ENCODE results near the gene NR1D1.

Gene NR1D1

DNA sequence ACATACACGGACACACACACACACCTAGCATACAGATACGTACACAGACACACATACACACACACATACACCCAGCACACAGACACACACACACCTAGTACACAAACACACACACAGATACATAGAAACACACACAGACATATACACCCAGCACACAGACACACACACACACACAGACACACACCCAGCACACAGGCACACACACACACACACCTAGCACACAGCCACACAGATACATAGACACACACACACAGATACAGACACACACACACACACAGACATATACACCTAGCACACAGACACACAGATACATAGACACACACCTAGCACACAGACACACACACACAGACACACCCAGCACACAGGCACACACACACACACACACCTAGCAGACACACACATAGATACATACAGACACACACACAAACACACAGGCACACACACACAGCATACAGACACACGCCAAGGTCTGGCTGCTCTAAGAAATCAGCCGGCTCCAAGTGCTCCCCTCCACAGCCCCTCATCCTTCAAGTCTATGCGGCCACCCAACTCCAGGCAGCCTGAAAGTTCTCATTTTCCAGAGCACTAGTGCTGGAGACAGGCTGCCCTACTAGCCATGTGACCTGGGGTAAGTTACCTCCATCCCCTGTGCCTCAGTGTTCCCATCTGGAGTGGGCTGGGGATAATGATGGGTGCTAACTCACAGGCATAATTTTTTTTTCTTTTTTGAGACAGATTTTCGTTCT is 13.2 kb downstream of the NR1D1 start:
- H3K9me2 ChIP-seq (replicated peaks; ENCODE audit: control insufficient read depth, low read length): no peaks in the 10 kb centered on the region

DNA sequence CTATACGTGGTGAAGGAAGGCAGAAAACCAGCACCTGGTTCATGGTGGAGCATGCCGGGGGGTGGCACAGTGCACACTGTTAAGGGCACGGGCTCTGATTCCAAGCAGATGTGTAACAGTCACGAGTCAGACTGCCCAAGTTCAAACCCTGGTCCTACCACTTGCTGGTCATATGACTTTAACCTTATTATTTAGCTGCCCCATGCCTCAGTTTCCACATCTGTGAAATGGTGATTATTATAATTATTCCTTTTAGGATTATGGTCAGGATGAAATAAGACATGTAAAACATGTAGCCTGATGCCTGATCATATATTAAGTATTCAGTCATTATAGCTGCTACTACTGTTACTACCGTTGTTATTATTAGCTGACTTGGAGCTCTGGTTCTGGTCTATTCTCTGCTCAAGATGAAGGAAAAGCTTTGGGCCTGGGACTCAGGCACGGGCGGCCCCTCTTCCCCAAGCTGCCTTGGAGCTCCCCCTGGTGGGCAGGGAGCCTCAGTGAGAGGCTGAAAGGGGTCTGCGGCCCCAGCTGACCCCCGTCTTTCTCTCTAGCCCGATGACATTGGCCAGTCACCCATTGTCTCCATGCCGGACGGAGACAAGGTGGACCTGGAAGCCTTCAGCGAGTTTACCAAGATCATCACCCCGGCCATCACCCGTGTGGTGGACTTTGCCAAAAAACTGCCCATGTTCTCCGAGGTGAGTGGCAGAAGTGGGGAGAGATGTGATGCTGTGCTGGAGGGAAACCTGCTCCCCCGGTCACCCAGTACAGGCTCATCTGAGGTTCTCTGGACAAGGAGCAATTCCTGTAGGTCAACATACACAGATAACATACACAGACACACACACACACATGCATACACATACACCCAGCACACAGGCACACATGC is 14.0 kb downstream of the NR1D1 start:
- no peaks in the 10 kb centered on the region for H3K9me2 ChIP-seq (replicated peaks; ENCODE audit: control insufficient read depth, low read length)
- H3K4me1 ChIP-seq (ENCODE audit: control insufficient read depth, low read length): no peaks in the 10 kb centered on the region
- no peak overlapping the region for H3K4me3 ChIP-seq (ENCODE audit: low read length)
- H3K9me3 ChIP-seq (ENCODE audit: control insufficient read depth, insufficient read depth, low read length): no peaks in the 10 kb centered on the region
- no peaks in the 10 kb centered on the region for H3K27me3 ChIP-seq (ENCODE audit: control insufficient read depth, low read length)
- H3F3A ChIP-seq (ENCODE audit: control insufficient read depth, insufficient read depth): no peaks in the 10 kb centered on the region
- H3K27ac ChIP-seq (ENCODE audit: low read depth, low read length): no peak overlapping the region
- TF ChIP-seq EZH2phosphoT487 (IDR thresholded peaks at IDR 0.05; ENCODE audit: borderline replicate concordance, low read length): no peak
- TF ChIP-seq, protein P1, sequence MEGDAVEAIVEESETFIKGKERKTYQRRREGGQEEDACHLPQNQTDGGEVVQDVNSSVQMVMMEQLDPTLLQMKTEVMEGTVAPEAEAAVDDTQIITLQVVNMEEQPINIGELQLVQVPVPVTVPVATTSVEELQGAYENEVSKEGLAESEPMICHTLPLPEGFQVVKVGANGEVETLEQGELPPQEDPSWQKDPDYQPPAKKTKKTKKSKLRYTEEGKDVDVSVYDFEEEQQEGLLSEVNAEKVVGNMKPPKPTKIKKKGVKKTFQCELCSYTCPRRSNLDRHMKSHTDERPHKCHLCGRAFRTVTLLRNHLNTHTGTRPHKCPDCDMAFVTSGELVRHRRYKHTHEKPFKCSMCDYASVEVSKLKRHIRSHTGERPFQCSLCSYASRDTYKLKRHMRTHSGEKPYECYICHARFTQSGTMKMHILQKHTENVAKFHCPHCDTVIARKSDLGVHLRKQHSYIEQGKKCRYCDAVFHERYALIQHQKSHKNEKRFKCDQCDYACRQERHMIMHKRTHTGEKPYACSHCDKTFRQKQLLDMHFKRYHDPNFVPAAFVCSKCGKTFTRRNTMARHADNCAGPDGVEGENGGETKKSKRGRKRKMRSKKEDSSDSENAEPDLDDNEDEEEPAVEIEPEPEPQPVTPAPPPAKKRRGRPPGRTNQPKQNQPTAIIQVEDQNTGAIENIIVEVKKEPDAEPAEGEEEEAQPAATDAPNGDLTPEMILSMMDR (IDR thresholded peaks at IDR 0.05; ENCODE audit: low read depth, low read length, poor library complexity, severe bottlenecking): peak; percentile 97
- no peaks in the 10 kb centered on the region for H3K36me3 ChIP-seq (ENCODE audit: control insufficient read depth, low read length)
- no peaks in the 10 kb centered on the region for H4K20me1 ChIP-seq (ENCODE audit: control insufficient read depth, insufficient read depth, low read depth, low read length)
- H3K79me2 ChIP-seq (ENCODE audit: control insufficient read depth, low read length): no peaks in the 10 kb centered on the region
- no peak overlapping the region for H3K4me2 ChIP-seq (ENCODE audit: low read length)

More for the DNA sequence above, 13.2 kb downstream of the NR1D1 start:
- no peak overlapping the region for H3K4me3 ChIP-seq (ENCODE audit: low read length)
- H4K20me1 ChIP-seq (ENCODE audit: control insufficient read depth, insufficient read depth, low read depth, low read length): no peaks in the 10 kb centered on the region
- no peak overlapping the region for H3K27ac ChIP-seq (ENCODE audit: low read depth, low read length)
- no peaks in the 10 kb centered on the region for H3K4me1 ChIP-seq (ENCODE audit: control insufficient read depth, low read length)
- no peaks in the 10 kb centered on the region for H3K36me3 ChIP-seq (ENCODE audit: control insufficient read depth, low read length)
- H3K9me3 ChIP-seq (ENCODE audit: control insufficient read depth, insufficient read depth, low read length): no peaks in the 10 kb centered on the region
- H3F3A ChIP-seq (ENCODE audit: control insufficient read depth, insufficient read depth): no peaks in the 10 kb centered on the region
- TF ChIP-seq, protein P1 (IDR thresholded peaks at IDR 0.05; ENCODE audit: low read depth, low read length, poor library complexity, severe bottlenecking): no peak
- no peak for TF ChIP-seq EZH2phosphoT487 (IDR thresholded peaks at IDR 0.05; ENCODE audit: borderline replicate concordance, low read length)
- no peak overlapping the region for H3K4me2 ChIP-seq (ENCODE audit: low read length)
- no peaks in the 10 kb centered on the region for H3K27me3 ChIP-seq (ENCODE audit: control insufficient read depth, low read length)
- no peaks in the 10 kb centered on the region for H3K79me2 ChIP-seq (ENCODE audit: control insufficient read depth, low read length)

- Histone ChIP-seq H3K4me2 (ENCODE audit: low read length) (no peak overlapping the region), H3K9me2 (replicated peaks; ENCODE audit: control insufficient read depth, low read length) (no peaks in the 10 kb centered on the region), H3K27ac (ENCODE audit: low read depth, low read length) (no peak overlapping the region), H3K36me3 (ENCODE audit: control insufficient read depth, low read length) (no peaks in the 10 kb centered on the region), H3K79me2 (ENCODE audit: control insufficient read depth, low read length) (no peaks in the 10 kb centered on the region), H4K20me1 (ENCODE audit: control insufficient read depth, insufficient read depth, low read depth, low read length) (no peaks in the 10 kb centered on the region), H3K9me3 (ENCODE audit: control insufficient read depth, insufficient read depth, low read length) (no peaks in the 10 kb centered on the region), H3K27me3 (ENCODE audit: control insufficient read depth, low read length) (no peaks in the 10 kb centered on the region), H3F3A (ENCODE audit: control insufficient read depth, insufficient read depth) (no peaks in the 10 kb centered on the region), H3K4me3 (ENCODE audit: low read length) (no peak overlapping the region), H3K4me1 (ENCODE audit: control insufficient read depth, low read length) (no peaks in the 10 kb centered on the region)
- TF ChIP-seq, protein P1 (IDR thresholded peaks at IDR 0.05; ENCODE audit: low read depth, low read length, poor library complexity, severe bottlenecking): no peak
- TF ChIP-seq EZH2phosphoT487 (IDR thresholded peaks at IDR 0.05; ENCODE audit: borderline replicate concordance, low read length): no peak
These were observed 15.9 kb downstream of the NR1D1 start for GRCh38 chr17:40084477-40084876.

Data from DOHH2 (cell line).